Measurements from ENCODE around the gene LCP1.
"Not testable (repeated sequence)": the region's sequence is repeated elsewhere in the genome, so short reads cannot be mapped to it uniquely, and the experiment has no call there.

Gene LCP1

GRCh38 chr13:46165485-46166223 lies 16.3 kb downstream of the LCP1 start:
- Histone ChIP-seq H3K9ac (ENCODE audit: low read depth, low read length) (no peak overlapping the region), H3K4me3 (ENCODE audit: low read depth in 1 of 2, low read length in 2 of 2) (no peak overlapping the region), H2AFZ (ENCODE audit: low read depth, low read length) (no peak overlapping the region), H3K9me3 (ENCODE audit: insufficient read depth, low read length, severe bottlenecking) (peaks cover 3% of the 10 kb centered on the region), H3K4me1 (ENCODE audit: insufficient read depth, low read length) (peaks cover 55% of the 10 kb centered on the region), H3K36me3 (ENCODE audit: insufficient read depth, low read length) (peaks cover 55% of the 10 kb centered on the region), H3K4me2 (ENCODE audit: insufficient read depth, low read length) (no peak overlapping the region), H3K27ac (ENCODE audit: low read length) (0 out of 2 replicates have a peak overlapping the region, but pooled peaks have one; percentile 15), H3K79me2 (ENCODE audit: insufficient read depth, low read length) (peaks cover 97% of the 10 kb centered on the region), H3K27me3 (ENCODE audit: insufficient read depth, low read length, poor library complexity) (no peaks in the 10 kb centered on the region), H4K20me1 (ENCODE audit: insufficient read depth, low read length) (peaks cover 68% of the 10 kb centered on the region)
- DNase-seq (no peak), ATAC-seq (ENCODE audit: insufficient read depth, low read depth) (no peak)
- TF ChIP-seq EZH2 (IDR thresholded peaks at IDR 0.05; ENCODE audit: borderline replicate concordance, low read depth, low read length, severe bottlenecking) (no peak), CTCF (IDR thresholded peaks at IDR 0.05; ENCODE audit: borderline replicate concordance, extremely low read depth, low read length, poor library complexity, severe bottlenecking) (no peak)

DNA sequence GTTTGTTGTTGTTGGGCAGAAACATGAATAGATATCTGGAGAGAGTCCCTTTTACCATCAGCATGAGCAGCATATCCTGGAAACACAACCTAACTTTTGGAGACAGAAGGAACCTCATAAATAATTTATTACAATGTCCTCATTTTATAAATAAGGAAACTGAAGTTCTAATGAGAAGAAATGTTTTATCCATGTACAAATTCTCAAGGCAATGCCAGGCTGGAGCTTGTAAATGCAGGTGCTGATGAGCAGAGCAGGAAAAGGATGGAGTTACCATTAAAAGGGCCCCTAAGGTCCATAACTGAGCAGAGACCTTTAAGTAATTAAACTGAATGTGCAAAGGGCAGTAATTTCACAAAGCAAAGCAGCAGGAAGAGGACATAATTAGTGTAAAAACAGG lies 17.3 kb downstream of the LCP1 start:
- H3K9ac ChIP-seq (ENCODE audit: low read depth, low read length): no peak overlapping the region
- H3K4me3 ChIP-seq (ENCODE audit: low read depth in 1 of 2, low read length in 2 of 2): no peak overlapping the region
- ATAC-seq (ENCODE audit: insufficient read depth, low read depth) (no peak), DNase-seq (no peak)
- no peak overlapping the region for H3K4me2 ChIP-seq (ENCODE audit: insufficient read depth, low read length)
- no peak overlapping the region for H2AFZ ChIP-seq (ENCODE audit: low read depth, low read length)
- peaks cover 63% of the 10 kb centered on the region for H4K20me1 ChIP-seq (ENCODE audit: insufficient read depth, low read length)
- TF ChIP-seq CTCF (IDR thresholded peaks at IDR 0.05; ENCODE audit: borderline replicate concordance, extremely low read depth, low read length, poor library complexity, severe bottlenecking): no peak
- no peak for TF ChIP-seq EZH2 (IDR thresholded peaks at IDR 0.05; ENCODE audit: borderline replicate concordance, low read depth, low read length, severe bottlenecking)
- H3K27ac ChIP-seq (ENCODE audit: low read length): no peak overlapping the region
- H3K9me3 ChIP-seq (ENCODE audit: insufficient read depth, low read length, severe bottlenecking): peaks cover 3% of the 10 kb centered on the region
- no peaks in the 10 kb centered on the region for H3K27me3 ChIP-seq (ENCODE audit: insufficient read depth, low read length, poor library complexity)
- peaks cover 54% of the 10 kb centered on the region for H3K4me1 ChIP-seq (ENCODE audit: insufficient read depth, low read length)
- H3K36me3 ChIP-seq (ENCODE audit: insufficient read depth, low read length): peaks cover 53% of the 10 kb centered on the region
- peaks cover 97% of the 10 kb centered on the region for H3K79me2 ChIP-seq (ENCODE audit: insufficient read depth, low read length)

- not testable (repeated sequence) for H3K4me2 ChIP-seq (ENCODE audit: insufficient read depth, low read length); H3K27me3 ChIP-seq (ENCODE audit: insufficient read depth, low read length, poor library complexity); H3K27ac ChIP-seq (ENCODE audit: low read length); DNase-seq; H3K9me3 ChIP-seq (ENCODE audit: insufficient read depth, low read length, severe bottlenecking); ATAC-seq (ENCODE audit: insufficient read depth, low read depth); H2AFZ ChIP-seq (ENCODE audit: low read depth, low read length); H3K9ac ChIP-seq (ENCODE audit: low read depth, low read length); H3K4me3 ChIP-seq (ENCODE audit: low read depth in 1 of 2, low read length in 2 of 2)
- Histone ChIP-seq H3K79me2 (ENCODE audit: insufficient read depth, low read length) (peaks cover 97% of the 10 kb centered on the region), H3K36me3 (ENCODE audit: insufficient read depth, low read length) (peaks cover 53% of the 10 kb centered on the region), H3K4me1 (ENCODE audit: insufficient read depth, low read length) (peaks cover 36% of the 10 kb centered on the region), H4K20me1 (ENCODE audit: insufficient read depth, low read length) (peaks cover 56% of the 10 kb centered on the region)
Observed at GRCh38 chr13:46162741-46163140, 19.2 kb downstream of the LCP1 start.

- TF ChIP-seq EZH2 (IDR thresholded peaks at IDR 0.05; ENCODE audit: borderline replicate concordance, low read depth, low read length, severe bottlenecking): no peak
- peak; percentile 84 for TF ChIP-seq CTCF (IDR thresholded peaks at IDR 0.05; ENCODE audit: borderline replicate concordance, extremely low read depth, low read length, poor library complexity, severe bottlenecking)
- Histone ChIP-seq H3K9me3 (ENCODE audit: insufficient read depth, low read length, severe bottlenecking) (peaks cover 3% of the 10 kb centered on the region), H3K4me3 (ENCODE audit: low read depth in 1 of 2, low read length in 2 of 2) (no peak overlapping the region), H3K4me2 (ENCODE audit: insufficient read depth, low read length) (peak overlapping the region; percentile 51; the same call in 1 of the 2 replicates), H3K27me3 (ENCODE audit: insufficient read depth, low read length, poor library complexity) (no peaks in the 10 kb centered on the region), H3K4me1 (ENCODE audit: insufficient read depth, low read length) (peaks cover 25% of the 10 kb centered on the region), H3K9ac (ENCODE audit: low read depth, low read length) (peak overlapping the region; percentile 18; the same call in 1 of the 2 replicates), H3K27ac (ENCODE audit: low read length) (peak overlapping the region; percentile 79), H3K79me2 (ENCODE audit: insufficient read depth, low read length) (peaks cover 82% of the 10 kb centered on the region), H2AFZ (ENCODE audit: low read depth, low read length) (no peak overlapping the region), H3K36me3 (ENCODE audit: insufficient read depth, low read length) (peaks cover 61% of the 10 kb centered on the region), H4K20me1 (ENCODE audit: insufficient read depth, low read length) (peaks cover 42% of the 10 kb centered on the region)
- ATAC-seq (ENCODE audit: insufficient read depth, low read depth) (peak; percentile 81), DNase-seq (peak; percentile 57)
Observed at GRCh38 chr13:46160471-46161066, 21.4 kb downstream of the LCP1 start.

Data from DND-41 (cell line).